Osteocyte (in vitro differentiated cells): ENCODE data around the gene PKN3. TPM values are rescaled to one million over a fixed set of nuclear protein-coding genes. Genes with fewer than 3 reads are reported as not detected.

Source experiments
- DNase-seq: peaks from one replicate; pipeline ENCODE4 v3.0.0; 2021; ENCODE audit warnings: mixed read lengths; ENCODE audit not compliant: unreplicated experiment; ENCODE audit errors: extremely low spot score
- H3K27ac Mint-ChIP-seq: one replicate; pipeline ENCODE4 v1.8.0; 2021; ENCODE audit warnings: mild to moderate bottlenecking, mixed read lengths; ENCODE audit not compliant: unreplicated experiment
- H3K27me3 Mint-ChIP-seq: one replicate; pipeline ENCODE4 v1.8.0; 2021; ENCODE audit warnings: mixed read lengths; ENCODE audit not compliant: unreplicated experiment
- H3K36me3 Mint-ChIP-seq: one replicate; pipeline ENCODE4 v1.8.0; 2021; ENCODE audit warnings: mixed read lengths; ENCODE audit not compliant: unreplicated experiment
- H3K4me1 Mint-ChIP-seq: one replicate; pipeline ENCODE4 v1.8.0; 2021; ENCODE audit warnings: mixed read lengths; ENCODE audit not compliant: unreplicated experiment
- H3K4me3 Mint-ChIP-seq: one replicate; pipeline ENCODE4 v1.8.0; 2021; ENCODE audit warnings: mild to moderate bottlenecking, moderate library complexity, mixed read lengths; ENCODE audit not compliant: unreplicated experiment
- H3K9me3 Mint-ChIP-seq: one replicate; pipeline ENCODE4 v1.8.0; 2021; ENCODE audit warnings: mixed read lengths; ENCODE audit not compliant: unreplicated experiment
- CTCF ChIP-seq: fragments of 200-600 bp; sonication (generic); IDR thresholded peaks from 2 replicates; pipeline ENCODE4 v1.5.0; 2021; ENCODE audit warnings: antibody characterized with exemption, mild to moderate bottlenecking, moderate library complexity
- total RNA-seq: library from RNA; stranded (reverse); gene quantifications from 2 replicates; pipeline ENCODE4 v1.2.1, GENCODE V29; 2021

PKN3 gene
- total RNA-seq, 1 donor from 2014 or later, result 7.5 TPM

- Mint-ChIP-seq H3K27me3 (no peaks in the 10 kb centered on the region), H3K27ac (no peak overlapping the region), H3K9me3 (no peaks in the 10 kb centered on the region)
Observed at GRCh38 chr9:128727640-128728248, 25.4 kb downstream of the PKN3 start.

GRCh38 chr9:128728298-128728697 lies 26.0 kb downstream of the PKN3 start:
- DNase-seq, result no peak
- no peak overlapping the region for H3K4me3 Mint-ChIP-seq
- H3K27me3 Mint-ChIP-seq, result no peaks in the 10 kb centered on the region
- H3K27ac Mint-ChIP-seq, result no peak overlapping the region
- no peaks in the 10 kb centered on the region for H3K9me3 Mint-ChIP-seq
- TF ChIP-seq CTCF, result no peak
- peaks cover 14% of the 10 kb centered on the region for H3K4me1 Mint-ChIP-seq
- peaks cover 4% of the 10 kb centered on the region for H3K36me3 Mint-ChIP-seq

More at GRCh38 chr9:128727640-128728248, 25.4 kb downstream of the PKN3 start:
- Mint-ChIP-seq H3K4me1 (peaks cover 18% of the 10 kb centered on the region), H3K36me3 (peaks cover 4% of the 10 kb centered on the region), H3K4me3 (no peak overlapping the region)
- no peak for TF ChIP-seq CTCF
- DNase-seq, result no peak

- Mint-ChIP-seq H3K9me3 (no peaks in the 10 kb centered on the region), H3K4me1 (peaks cover 11% of the 10 kb centered on the region), H3K4me3 (no peak overlapping the region), H3K36me3 (peaks cover 4% of the 10 kb centered on the region), H3K27ac (no peak overlapping the region), H3K27me3 (no peaks in the 10 kb centered on the region)
- TF ChIP-seq CTCF, result no peak
- DNase-seq, result no peak
Observed at GRCh38 chr9:128729302-128729701, 27.0 kb downstream of the PKN3 start.

- H3K9me3 Mint-ChIP-seq, result no peaks in the 10 kb centered on the region
- no peak overlapping the region for H3K4me3 Mint-ChIP-seq
- peaks cover 4% of the 10 kb centered on the region for H3K4me1 Mint-ChIP-seq
- peaks cover 7% of the 10 kb centered on the region for H3K36me3 Mint-ChIP-seq
- no peak overlapping the region for H3K27ac Mint-ChIP-seq
- TF ChIP-seq CTCF, result no peak
- DNase-seq, result no peak
- H3K27me3 Mint-ChIP-seq, result no peaks in the 10 kb centered on the region
Observed at GRCh38 chr9:128729766-128730517, 27.6 kb downstream of the PKN3 start.

- no peaks in the 10 kb centered on the region for H3K9me3 Mint-ChIP-seq
- no peak for DNase-seq
- no peak overlapping the region for H3K4me3 Mint-ChIP-seq
- H3K4me1 Mint-ChIP-seq, result peaks cover 3% of the 10 kb centered on the region
- peaks cover 12% of the 10 kb centered on the region for H3K36me3 Mint-ChIP-seq
- TF ChIP-seq CTCF, result no peak
- no peak overlapping the region for H3K27ac Mint-ChIP-seq
- H3K27me3 Mint-ChIP-seq, result no peaks in the 10 kb centered on the region
Observed at GRCh38 chr9:128731093-128731492, 28.8 kb downstream of the PKN3 start.
